Endothelial cell of umbilical vein (primary cell): Measurements from ENCODE around the gene RBM26. TPM values are rescaled to one million over a fixed set of nuclear protein-coding genes. Genes with fewer than 3 reads are reported as not detected.
A peak's percentile ranks its signal among the peaks of the same experiment; 100 is the strongest.

Experiments used
- BruUV-seq: library from RNA; stranded (reverse); fragments of 400-500 nt; replicated peaks from 2 replicates; lab custom pipeline; 2021; lab: Mats Ljungman, UMichigan
- CTCF ChIA-PET: fragments of 300-600, 350-600 bp; sonication (Branson Sonifier 250); formaldehyde crosslinking; loops from one replicate; lab custom pipeline; 2021; ENCODE audit warnings: antibody characterized with exemption, inconsistent platforms; lab: Charles Lee
- POLR2A ChIA-PET: fragments of 300-600, 350-600 bp; sonication (Branson Sonifier 250); formaldehyde crosslinking; loops from one replicate; lab custom pipeline; 2021; ENCODE audit warnings: antibody characterized with exemption, inconsistent platforms; lab: Charles Lee
- DNase-seq: peaks from one replicate; pipeline ENCODE4 v3.0.0-alpha.2; 2011; ENCODE audit warnings: low read depth, low spot score
- FAIRE-seq: peaks from 2 replicates; lab custom pipeline; 2011; peaks lifted over from hg19 to GRCh38; lab: Jason Lieb, UNC
- H2AFZ ChIP-seq: 2 replicates; pipeline ENCODE4 v1.6.0; 2012; ENCODE audit warnings: low read depth, low read length, control low read depth, inconsistent platforms
- H3K27ac ChIP-seq: 2 replicates; pipeline ENCODE4 v1.5.1; 2011; ENCODE audit warnings: low read depth, mild to moderate bottlenecking, control low read depth, low read length, moderate library complexity; ENCODE audit not compliant: insufficient read depth
- H3K27me3 ChIP-seq, 2 experiments: 2 replicates each; pipeline versions ENCODE4 v1.6.0 to v1.6.1; 2011; ENCODE audit warnings: low read length in 2 of 2, mixed read lengths in 1 of 2; ENCODE audit not compliant: control insufficient read depth in 2 of 2, insufficient read depth in 2 of 2
- H3K36me3 ChIP-seq, 2 experiments: 2 replicates in 1 of 2; 3 replicates in 1 of 2; pipeline ENCODE4 v1.5.1; 2011; ENCODE audit warnings: low read length in 2 of 2, mild to moderate bottlenecking in 1 of 2, moderate library complexity in 1 of 2; ENCODE audit not compliant: control insufficient read depth in 2 of 2, insufficient read depth in 2 of 2; ENCODE audit errors: extremely low read depth in 1 of 2
- H3K4me1 ChIP-seq: 3 replicates; pipeline ENCODE4 v1.5.1; 2011; ENCODE audit warnings: mild to moderate bottlenecking, low read length; ENCODE audit not compliant: control insufficient read depth, insufficient read depth; ENCODE audit errors: extremely low read depth
- H3K4me2 ChIP-seq: 2 replicates; pipeline ENCODE4 v1.6.1; 2011; ENCODE audit warnings: low read length, control low read depth, mixed read lengths; ENCODE audit not compliant: insufficient read depth
- H3K4me3 ChIP-seq, 3 experiments: fragments of 200-600 bp in 1 of 3; sonication (generic), shearing (Covaris generic) in 1 of 3; replicated peaks in 1 of 3; 2 replicates each; pipeline ENCODE4 v1.5.1; 2011 to 2016; ENCODE audit warnings: control low read depth in 3 of 3, low read length in 3 of 3, mild to moderate bottlenecking in 2 of 3, inconsistent platforms in 1 of 3, low read depth in 1 of 3, moderate library complexity in 1 of 3; ENCODE audit not compliant: insufficient read depth in 1 of 3
- H3K79me2 ChIP-seq: 2 replicates; pipeline ENCODE4 v1.6.0; 2012; ENCODE audit warnings: low read length, inconsistent platforms; ENCODE audit not compliant: control insufficient read depth, insufficient read depth
- H3K9ac ChIP-seq: replicated peaks from 2 replicates; pipeline ENCODE3; 2011; ENCODE audit warnings: low read length, control low read depth; ENCODE audit not compliant: insufficient read depth; ENCODE audit errors: extremely low read depth
- H3K9me1 ChIP-seq: replicated peaks from 3 replicates; pipeline ENCODE4 v1.6.0; 2011; ENCODE audit warnings: mild to moderate bottlenecking, low read length; ENCODE audit not compliant: control insufficient read depth, insufficient read depth; ENCODE audit errors: extremely low read depth
- H3K9me3 ChIP-seq: replicated peaks from 2 replicates; pipeline ENCODE4 v1.5.1; 2012; ENCODE audit warnings: low read length, inconsistent platforms; ENCODE audit not compliant: control insufficient read depth, insufficient read depth
- H4K20me1 ChIP-seq: replicated peaks from 2 replicates; pipeline ENCODE3; 2011; ENCODE audit warnings: mild to moderate bottlenecking, low read length; ENCODE audit not compliant: control insufficient read depth, insufficient read depth; ENCODE audit errors: extremely low read depth
- CTCF ChIP-seq, 2 donors: IDR thresholded peaks; 1 replicate in 1 of 2; 2 replicates in 1 of 2; pipeline ENCODE4 v1.5.1; 2011; ENCODE audit warnings: low read length in 2 of 2, mild to moderate bottlenecking in 2 of 2, moderate library complexity in 2 of 2, control low read depth in 1 of 2, inconsistent platforms in 1 of 2, low read depth in 1 of 2; ENCODE audit not compliant: insufficient read depth in 1 of 2; ENCODE audit errors: extremely low read depth in 1 of 2
- FOS ChIP-seq: IDR thresholded peaks from 2 replicates; pipeline ENCODE4 v1.6.1; 2011; ENCODE audit warnings: mild to moderate bottlenecking, low read length, moderate library complexity, borderline replicate concordance; ENCODE audit not compliant: insufficient read depth
- GATA2 ChIP-seq: IDR thresholded peaks from 2 replicates; pipeline ENCODE4 v1.7.0; 2011; ENCODE audit warnings: low read depth, mild to moderate bottlenecking, moderate library complexity, mixed read lengths, low read length; ENCODE audit not compliant: insufficient read length, insufficient read depth
- JUN ChIP-seq: IDR thresholded peaks from 2 replicates; pipeline ENCODE4 v1.6.1; 2011; ENCODE audit warnings: borderline replicate concordance, low read depth; ENCODE audit not compliant: insufficient read length, insufficient read depth
- MAX ChIP-seq: IDR thresholded peaks from 2 replicates; pipeline ENCODE4 v1.6.1; 2011; ENCODE audit not compliant: insufficient read depth, insufficient read length
- MYC ChIP-seq: IDR thresholded peaks from one replicate; pipeline ENCODE4 v1.6.1; 2011; ENCODE audit warnings: mild to moderate bottlenecking, low read depth, low read length
- POLR2A ChIP-seq: IDR thresholded peaks from 2 replicates; pipeline ENCODE4 v1.6.1; 2012; ENCODE audit warnings: low read depth, mild to moderate bottlenecking, control low read depth, low read length
- dilution Hi-C: fragments of 300-500 bp; cut with MboI; formaldehyde crosslinking; loops from one replicate; pipeline ENCODE4 v1.15.0; 2019; ENCODE audit warnings: low sequenced_read_pairs; ENCODE audit not compliant: extremely low pct_ligation_motif_present
- intact Hi-C: fragments of 100-400 bp; cut with micrococcal nuclease; formaldehyde crosslinking; loops from one replicate; pipeline ENCODE4 v1.10.0; 2022
- polyA plus RNA-seq, 4 experiments: library from polyadenylated mRNA; depleted of rRNA in 3 of 4; stranded (reverse) in 3 of 4; unstranded in 1 of 4; fragments of >200 nt; gene quantifications; 2 replicates each; pipeline versions ENCODE4 v1.2.1 to v1.2.3, GENCODE V29; 2011 to 2012; ENCODE audit warnings: missing spikeins in 1 of 4
- total RNA-seq: library from RNA; stranded (reverse); gene quantifications from 2 replicates; pipeline ENCODE4 v1.2.3, GENCODE V29; 2021

Gene RBM26
- total and polyA plus RNA-seq, 2 donors (not counting 3 experiments of a cell fraction or from before 2014, with no cell fraction given): 14.8 to 54.3 TPM

GRCh38 chr13:79386125-79386826 lies 19.8 kb downstream of the RBM26 start:
- Histone ChIP-seq H3K27me3 (no peaks in the 10 kb centered on the region), H4K20me1 (peaks cover 9% of the 10 kb centered on the region), H3K4me2 (no peak overlapping the region), H3K9ac (no peak overlapping the region), H3K9me3 (no peaks in the 10 kb centered on the region), H3K79me2 (peaks cover 100% of the 10 kb centered on the region), H3K4me1 (peaks cover 15% of the 10 kb centered on the region), H3K36me3 (no peaks in the 10 kb centered on the region), H3K27ac (peak overlapping the region; percentile 11), H2AFZ (no peak overlapping the region), H3K4me3 (no peak overlapping the region), H3K9me1 (no peaks in the 10 kb centered on the region)
- DNase-seq (no peak), FAIRE-seq (no peak)
- dilution Hi-C loops (no loop called here), intact Hi-C loops (no loop called here)
- ChIA-PET POLR2A (interaction anchor here (0.6 kb wide), 1 partner anchor 16 kb away, joined by 4 read pairs; no protein-coding TSS in a partner anchor), CTCF (interaction anchor here (0.6 to 2.1 kb wide), 4 partner anchors 12 to 155 kb away, joined by 3 to 6 read pairs (median 4); no protein-coding TSS in a partner anchor)
- TF ChIP-seq MYC (no peak), MAX (no peak), POLR2A (no peak), JUN (no peak)
- BruUV-seq: no TSS peak

GRCh38 chr13:79385694-79386093 lies 20.4 kb downstream of the RBM26 start:
- DNase-seq: peak; percentile 44
- Histone ChIP-seq H3K9me1 (no peaks in the 10 kb centered on the region), H3K9ac (no peak overlapping the region), H3K36me3 (no peaks in the 10 kb centered on the region), H2AFZ (no peak overlapping the region), H3K4me2 (no peak overlapping the region), H3K27ac (no peak overlapping the region), H3K9me3 (no peaks in the 10 kb centered on the region), H4K20me1 (peaks cover 7% of the 10 kb centered on the region), H3K4me1 (peaks cover 15% of the 10 kb centered on the region), H3K79me2 (peaks cover 99% of the 10 kb centered on the region), H3K27me3 (no peaks in the 10 kb centered on the region), H3K4me3 (no peak overlapping the region)
- intact Hi-C loops (no loop called here), dilution Hi-C loops (no loop called here)
- peak; percentile 33 for FAIRE-seq
- BruUV-seq: no TSS peak
- ChIA-PET CTCF (interaction anchor here (0.6 to 2.1 kb wide), 5 partner anchors 10 to 156 kb away, joined by 3 to 6 read pairs (median 4); no protein-coding TSS in a partner anchor), POLR2A (interaction anchor here (0.6 kb wide), 1 partner anchor 16 kb away, joined by 4 read pairs; no protein-coding TSS in a partner anchor)
- TF ChIP-seq GATA2 (no peak), FOS (peak; percentile 45), MAX (no peak), POLR2A (no peak), JUN (peak; percentile 44), MYC (no peak), CTCF (IDR thresholded peaks at IDR 0.05; ENCODE audit: extremely low read depth in 1 of 2, insufficient read depth in 1 of 2, low read depth in 1 of 2, low read length in 2 of 2) (no peak)
